Gastrocnemius medialis (tissue), 4 donors: ENCODE data around the gene SLC38A8. TPM values are rescaled to one million over a fixed set of nuclear protein-coding genes. Genes with fewer than 3 reads are reported as not detected.

Source experiments
- total RNA-seq, 4 donors: library from RNA; depleted of rRNA; stranded (reverse); fragments of >200 nt; gene quantifications; one replicate each; pipeline versions ENCODE4 v1.1.0 to v1.2.3, GENCODE V29; 2016

The SLC38A8 gene
- total RNA-seq, 4 donors from 2014 or later, result not detected

Other genes with a start within 250 kb of the SLC38A8 start
- gene HSBP1, start 234.8 kb downstream of the SLC38A8 start, total RNA-seq, result 10 to 100 TPM in 1 of 4 donors, 1 to 10 TPM in 3; 7.5 to 28.0 (median 8.7) TPM
- 10 to 100 TPM; 10.3 to 20.8 (median 18.4) TPM for gene MLYCD, start 143.7 kb downstream of the SLC38A8 start, total RNA-seq
- gene OSGIN1, start 89.6 kb downstream of the SLC38A8 start, total RNA-seq, result 10 to 100 TPM in 3 of 4 donors, 1 to 10 TPM in 1; 9.6 to 24.9 (median 13.2) TPM
- gene NECAB2, start 74.6 kb downstream of the SLC38A8 start, total RNA-seq, result not detected
- gene MBTPS1, start 74.1 kb upstream of the SLC38A8 start, total RNA-seq, result 10 to 100 TPM; 28.8 to 44.3 (median 38.5) TPM
- gene HSDL1, start 102.4 kb upstream of the SLC38A8 start, total RNA-seq, result 10 to 100 TPM; 20.2 to 26.8 (median 22.6) TPM
- gene DNAAF1, start 102.5 kb upstream of the SLC38A8 start, total RNA-seq, result not detected
- 10 to 100 TPM in 3 of 4 donors, 1 to 10 TPM in 1; 6.8 to 35.5 (median 12.3) TPM for gene TAF1C, start 144.3 kb upstream of the SLC38A8 start, total RNA-seq
- not detected for gene ADAD2, start 148.4 kb upstream of the SLC38A8 start, total RNA-seq
- gene KCNG4, start 197.2 kb upstream of the SLC38A8 start, total RNA-seq, result not detected